Cardiac atrium fibroblast (primary cell): ENCODE results near the gene MRTFA. TPM values are rescaled to one million over a fixed set of nuclear protein-coding genes. Genes with fewer than 3 reads are reported as not detected.

ENCODE experiments used
- total RNA-seq: library from RNA; depleted of rRNA; stranded (reverse); fragments of >200 nt; gene quantifications from 2 replicates; pipeline ENCODE4 v1.2.3, GENCODE V29; 2015

The MRTFA gene
- total RNA-seq: 38.3 and 56.1 TPM in 2 replicates

DNA sequence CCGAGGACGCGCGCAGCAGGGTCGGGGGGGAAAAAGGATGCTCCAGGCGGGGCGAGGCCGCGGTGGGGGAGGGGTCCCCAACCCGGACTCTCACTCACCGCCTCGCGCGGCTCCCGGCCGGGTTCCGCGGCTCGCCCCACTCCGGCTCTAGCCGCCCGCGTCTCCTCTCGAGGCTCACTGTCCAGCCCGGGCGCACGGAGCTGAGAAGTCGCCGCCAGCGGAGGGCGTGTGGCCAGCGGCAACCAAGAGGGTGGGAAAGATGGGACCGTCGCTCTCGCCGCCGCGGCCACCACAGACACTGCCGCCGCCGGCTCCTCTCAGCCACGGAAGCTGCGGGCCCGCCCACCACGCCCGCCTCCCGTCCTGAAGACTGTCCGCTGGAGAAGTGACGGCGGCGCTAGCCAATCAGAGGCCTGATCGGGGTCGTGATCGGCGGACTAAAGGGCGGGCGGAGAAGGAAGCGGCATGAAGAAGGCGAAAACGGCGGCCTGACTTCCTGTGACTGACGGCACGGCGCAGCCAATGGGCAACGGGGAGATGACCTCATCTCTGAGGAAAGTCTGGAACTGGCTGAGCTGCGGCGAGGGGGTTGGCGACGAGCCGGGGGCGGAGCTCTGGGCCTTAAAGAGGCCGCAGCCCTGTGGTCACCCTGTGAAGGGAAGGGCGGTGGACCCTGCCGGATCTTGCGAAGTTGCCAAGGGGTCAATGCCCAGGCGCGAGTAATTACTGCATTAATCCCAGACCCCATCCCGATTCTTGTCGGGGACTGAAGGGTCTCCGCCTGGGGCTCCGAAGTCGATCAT lies at the start of gene MRTFA:
Gene MRTFA (minus strand): TSS at position 340 of the 803 bp plus-strand sequence.

DNA sequence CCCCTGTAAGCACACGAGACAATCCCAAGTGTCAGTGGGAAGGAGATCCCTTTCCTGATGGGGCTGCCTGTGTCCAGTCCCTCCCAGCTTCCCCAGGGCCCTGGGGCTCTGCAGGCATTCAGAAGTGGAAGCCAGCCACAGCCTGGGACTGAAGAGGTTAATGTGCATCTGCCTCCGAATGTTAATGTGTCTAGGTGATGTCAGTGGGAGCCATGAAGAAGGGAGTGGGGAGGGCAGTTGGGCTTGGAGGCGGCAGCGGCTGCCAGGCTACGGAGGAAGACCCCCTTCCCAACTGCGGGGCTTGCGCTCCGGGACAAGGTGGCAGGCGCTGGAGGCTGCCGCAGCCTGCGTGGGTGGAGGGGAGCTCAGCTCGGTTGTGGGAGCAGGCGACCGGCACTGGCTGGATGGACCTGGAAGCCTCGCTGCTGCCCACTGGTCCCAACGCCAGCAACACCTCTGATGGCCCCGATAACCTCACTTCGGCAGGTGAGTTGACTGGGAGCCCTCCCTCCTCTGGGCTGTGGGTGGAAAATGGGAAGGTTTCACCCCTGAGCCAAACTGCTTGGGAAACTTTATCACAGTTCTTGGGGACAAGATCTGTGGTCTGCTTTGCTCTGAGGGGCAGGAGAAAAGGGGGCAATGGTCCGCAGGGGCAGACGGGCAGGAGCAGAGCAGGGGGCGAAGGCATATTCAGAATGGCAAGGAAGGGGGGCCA lies 42.9 kb upstream of the MRTFA start, which contains the start of gene MCHR1:
Gene MCHR1 (plus strand): TSS at position 236 of the 715 bp plus-strand sequence. CDS start 169 bp downstream, at position 405.

Other genes with a start within 250 kb of the MRTFA start
- 0.72 and 8.6 TPM in 2 replicates for gene MCHR1, start 42.8 kb upstream of the MRTFA start, total RNA-seq
- gene SLC25A17, start 182.6 kb upstream of the MRTFA start, total RNA-seq: 15.7 and 23.5 TPM in 2 replicates
- gene ST13, start 219.9 kb upstream of the MRTFA start, total RNA-seq: 89.0 and 102 TPM in 2 replicates
- gene XPNPEP3, start 220.4 kb upstream of the MRTFA start, total RNA-seq: 6.1 and 7.0 TPM in 2 replicates
- not detected in 2 replicates for gene DNAJB7, start 225.4 kb upstream of the MRTFA start, total RNA-seq